ENCODE data around the gene VWA1.
A peak's percentile ranks its signal among the peaks of the same experiment; 100 is the strongest.
"Not testable (repeated sequence)": the region's sequence is repeated elsewhere in the genome, so short reads cannot be mapped to it uniquely, and the experiment has no call there.

The VWA1 gene

GRCh38 chr1:1435106-1435903 lies at the start of gene VWA1:
VWA1 (plus strand) TSS chr1:1435690; CDS start chr1:1435749, 59 bp downstream.
- no peak for DNase-seq

GRCh38 chr1:1385931-1386330 lies 49.6 kb upstream of the VWA1 start:
- DNase-seq, result no peak

- DNase-seq, result no peak
Observed at GRCh38 chr1:1387098-1388077, 48.1 kb upstream of the VWA1 start.

- DNase-seq, result no peak
Observed at GRCh38 chr1:1388078-1388472, 47.4 kb upstream of the VWA1 start.

GRCh38 chr1:1390675-1391074 lies 44.8 kb upstream of the VWA1 start:
- no peak for DNase-seq

- DNase-seq, result no peak
Observed at GRCh38 chr1:1391225-1391624, 44.3 kb upstream of the VWA1 start.

GRCh38 chr1:1393014-1393413 lies 42.5 kb upstream of the VWA1 start:
- no peak for DNase-seq

- DNase-seq, result no peak
Observed at GRCh38 chr1:1393428-1393827, 42.1 kb upstream of the VWA1 start.

- DNase-seq, result no peak
Observed at GRCh38 chr1:1394116-1394515, 41.4 kb upstream of the VWA1 start.

GRCh38 chr1:1395166-1395565 lies 40.3 kb upstream of the VWA1 start:
- DNase-seq, result no peak

- no peak for DNase-seq
Observed at GRCh38 chr1:1397839-1398523, 37.5 kb upstream of the VWA1 start.

GRCh38 chr1:1398677-1399186 lies 36.8 kb upstream of the VWA1 start:
- no peak for DNase-seq

GRCh38 chr1:1399187-1399871 lies 36.2 kb upstream of the VWA1 start, which contains the start of gene CCNL2:
CCNL2 (minus strand) TSS chr1:1399335; CDS start chr1:1399306, 29 bp downstream.
- DNase-seq, result peak; percentile 89

GRCh38 chr1:1399872-1400575 lies 35.5 kb upstream of the VWA1 start:
- DNase-seq, result no peak

GRCh38 chr1:1400576-1401456 lies 34.7 kb upstream of the VWA1 start:
- no peak for DNase-seq

GRCh38 chr1:1401457-1402010 lies 34.0 kb upstream of the VWA1 start:
- no peak for DNase-seq

GRCh38 chr1:1402072-1402900 lies 33.2 kb upstream of the VWA1 start:
- no peak for DNase-seq

- not testable (repeated sequence) for DNase-seq
Observed at GRCh38 chr1:1402901-1403392, 32.5 kb upstream of the VWA1 start.

- DNase-seq, result no peak
Observed at GRCh38 chr1:1403653-1404052, 31.8 kb upstream of the VWA1 start.
